Endodermal cell (in vitro differentiated cells): ENCODE data around the gene ASPSCR1. TPM values are rescaled to one million over a fixed set of nuclear protein-coding genes. Genes with fewer than 3 reads are reported as not detected.

Experiments used
- DNase-seq: peaks from one replicate; pipeline ENCODE4 v3.0.0-alpha.2; 2017
- H3K27ac ChIP-seq: 2 replicates; pipeline ENCODE4 v1.5.1; 2013; ENCODE audit warnings: mild to moderate bottlenecking, low read depth, low read length, moderate library complexity
- H3K27me3 ChIP-seq: 2 replicates; pipeline ENCODE4 v1.6.1; 2013; ENCODE audit warnings: mild to moderate bottlenecking, low read length, moderate library complexity; ENCODE audit not compliant: insufficient read depth, control insufficient read depth, poor library complexity, severe bottlenecking
- H3K36me3 ChIP-seq: 2 replicates; pipeline ENCODE4 v1.7.0; 2013; ENCODE audit warnings: mild to moderate bottlenecking, low read length, moderate library complexity; ENCODE audit not compliant: control insufficient read depth, insufficient read depth
- H3K4me1 ChIP-seq: one replicate; pipeline ENCODE4 v1.7.0; 2013; ENCODE audit warnings: low read length; ENCODE audit not compliant: control insufficient read depth, insufficient read depth
- H3K4me3 ChIP-seq: 2 replicates; pipeline ENCODE4 v1.5.1; 2013; ENCODE audit warnings: mild to moderate bottlenecking, low read length, moderate library complexity
- H3K9ac ChIP-seq: 2 replicates; pipeline ENCODE4 v1.6.1; 2013; ENCODE audit warnings: mild to moderate bottlenecking, low read length, moderate library complexity; ENCODE audit not compliant: poor library complexity, severe bottlenecking; ENCODE audit errors: extremely low read depth
- H3K9me3 ChIP-seq: 2 replicates; pipeline ENCODE4 v1.6.1; 2013; ENCODE audit warnings: mild to moderate bottlenecking, low read length, moderate library complexity; ENCODE audit not compliant: control insufficient read depth
- H3K27ac Mint-ChIP-seq: 2 replicates; pipeline ENCODE4 v1.8.0; 2020; ENCODE audit warnings: mixed read lengths
- H3K27me3 Mint-ChIP-seq: 2 replicates; pipeline ENCODE4 v1.8.0; 2021; ENCODE audit warnings: mild to moderate bottlenecking, mixed read lengths; ENCODE audit not compliant: insufficient read depth
- H3K36me3 Mint-ChIP-seq: 2 replicates; pipeline ENCODE4 v1.8.0; 2020; ENCODE audit warnings: low read depth, mixed read lengths
- H3K4me1 Mint-ChIP-seq: 2 replicates; pipeline ENCODE4 v1.8.0; 2020; ENCODE audit warnings: mixed read lengths
- H3K4me3 Mint-ChIP-seq: 2 replicates; pipeline ENCODE4 v1.8.0; 2020; ENCODE audit warnings: mild to moderate bottlenecking, moderate library complexity, mixed read lengths
- H3K9me3 Mint-ChIP-seq: 2 replicates; pipeline ENCODE4 v1.8.0; 2020; ENCODE audit warnings: mild to moderate bottlenecking, mixed read lengths
- CTCF ChIP-seq: fragments of 200-600 bp; sonication (generic); conservative IDR thresholded peaks from 2 replicates; pipeline ENCODE4 v1.5.0; 2021; ENCODE audit warnings: antibody characterized with exemption, mild to moderate bottlenecking
- WGBS, 2 experiments: methylation state at CpG; one replicate each; pipeline versions ENCODE4 v1.1.5 to v1.1.7; 2013; ENCODE audit warnings: missing lambda C conversion rate in 2 of 2, mixed read lengths in 1 of 2; ENCODE audit not compliant: insufficient coverage in 1 of 2, insufficient read length in 1 of 2; 5-methylcytosine and 5-hydroxymethylcytosine counted together
- total RNA-seq, 2 donors: library from RNA; stranded (reverse); fragmentation: NEBNext Ultra II Directional in 1 of 2; extraction: Animal tissue kit (Norgen Biotek cat#: 25700) in 1 of 2; gene quantifications; 2 replicates in 1 of 2; 3 replicates in 1 of 2; pipeline ENCODE4 v1.2.1, GENCODE V29; 2021

The ASPSCR1 gene
- total RNA-seq, 2 donors from 2014 or later = 50.8 to 65.4 TPM

- peak overlapping the region; percentile 45 for H3K4me3 Mint-ChIP-seq
These were observed 17.9 kb upstream of the ASPSCR1 start for GRCh38 chr17:81959362-81960129.

GRCh38 chr17:81960130-81960958 is 17.1 kb upstream of the ASPSCR1 start:
- 4 to 7% methylated on average over 32 to 98 of the region's 98 CpGs for WGBS, 2 experiments
- H3K36me3 ChIP-seq = no peaks in the 10 kb centered on the region
- peak overlapping the region; percentile 40 for H3K4me3 Mint-ChIP-seq
- peaks cover 56% of the 10 kb centered on the region for H3K27me3 Mint-ChIP-seq
- no peaks in the 10 kb centered on the region for H3K9me3 Mint-ChIP-seq
- peaks cover 19% of the 10 kb centered on the region for H3K4me1 Mint-ChIP-seq
- H3K9me3 ChIP-seq = no peaks in the 10 kb centered on the region
- DNase-seq = peak; percentile 84
- H3K27ac ChIP-seq = no peak overlapping the region
- H3K4me1 ChIP-seq = no peaks in the 10 kb centered on the region
- TF ChIP-seq CTCF = no peak
- no peak overlapping the region for H3K9ac ChIP-seq
- H3K27ac Mint-ChIP-seq = no peak overlapping the region
- no peak overlapping the region for H3K4me3 ChIP-seq
- no peaks in the 10 kb centered on the region for H3K36me3 Mint-ChIP-seq
- peaks cover 59% of the 10 kb centered on the region for H3K27me3 ChIP-seq

More at GRCh38 chr17:81959362-81960129, 17.9 kb upstream of the ASPSCR1 start:
- Histone ChIP-seq H3K9me3 (no peaks in the 10 kb centered on the region), H3K4me3 (no peak overlapping the region), H3K36me3 (no peaks in the 10 kb centered on the region), H3K27me3 (peaks cover 55% of the 10 kb centered on the region), H3K27ac (no peak overlapping the region), H3K9ac (no peak overlapping the region), H3K4me1 (no peaks in the 10 kb centered on the region)
- H3K9me3 Mint-ChIP-seq = no peaks in the 10 kb centered on the region
- H3K36me3 Mint-ChIP-seq = no peaks in the 10 kb centered on the region
- no peak overlapping the region for H3K27ac Mint-ChIP-seq
- H3K27me3 Mint-ChIP-seq = peaks cover 52% of the 10 kb centered on the region
- H3K4me1 Mint-ChIP-seq = peaks cover 19% of the 10 kb centered on the region
- 7 to 10% methylated on average over 13 to 112 of the region's 112 CpGs for WGBS, 2 experiments
- peak; percentile 90 for DNase-seq
- peak; percentile 62 for TF ChIP-seq CTCF

- Mint-ChIP-seq H3K4me1 (peaks cover 19% of the 10 kb centered on the region), H3K27me3 (peaks cover 61% of the 10 kb centered on the region), H3K27ac (no peak within 1 kb of the TSS), H3K36me3 (no peaks in the 10 kb centered on the region), H3K9me3 (no peaks in the 10 kb centered on the region), H3K4me3 (peak within 1 kb of the TSS; percentile 40)
- Histone ChIP-seq H3K9me3 (no peaks in the 10 kb centered on the region), H3K9ac (no peak within 1 kb of the TSS), H3K27me3 (peaks cover 59% of the 10 kb centered on the region), H3K4me3 (no peak within 1 kb of the TSS), H3K36me3 (no peaks in the 10 kb centered on the region), H3K27ac (no peak within 1 kb of the TSS), H3K4me1 (no peaks in the 10 kb centered on the region)
- peak; percentile 88 for DNase-seq
- whole genome bisulfite sequencing, 2 experiments = 2% methylated on average over 65 of the region's 65 CpGs; no CpG with 5 or more reads in 1 of the 2 experiments
- TF ChIP-seq CTCF = peak; percentile 59
These were observed 16.3 kb upstream of the ASPSCR1 start, which contains the start of gene NOTUM for GRCh38 chr17:81961087-81961511. NOTUM (minus strand) TSS chr17:81961187; CDS start chr17:81960909, 278 bp downstream.
